Breast epithelium (tissue), 3 donors: Measurements from ENCODE around the gene NFIB.

Experiments
- CTCF ChIP-seq, 3 donors: fragments of 450-650 bp; IDR thresholded peaks; one replicate each; pipeline ENCODE4 v1.5.1; 2016 to 2017; ENCODE audit warnings: antibody characterized with exemption in 3 of 3, mild to moderate bottlenecking in 3 of 3, moderate library complexity in 3 of 3
- POLR2A ChIP-seq: fragments of 450-650 bp; IDR thresholded peaks from one replicate; pipeline ENCODE4 v1.6.1; 2016; ENCODE audit warnings: antibody characterized with exemption, mild to moderate bottlenecking, moderate library complexity
- POLR2AphosphoS5 ChIP-seq, 3 donors: sonication (generic); formaldehyde crosslinking; IDR thresholded peaks; one replicate each; pipeline ENCODE4 v1.6.1; 2017; ENCODE audit warnings: antibody characterized with exemption in 3 of 3

GRCh38 chr9:14092344-14092743 is 221.6 kb downstream of the NFIB start:
- TF ChIP-seq CTCF (IDR thresholded peaks at IDR 0.05) (no peak), POLR2A (no peak), POLR2AphosphoS5 (IDR thresholded peaks at IDR 0.05) (no peak)
